Panc1 (cell line): ENCODE measurements around the gene GPR26. TPM values are rescaled to one million over a fixed set of nuclear protein-coding genes. Genes with fewer than 3 reads are reported as not detected.

ENCODE experiments used
- ATAC-seq: fragments of 200-7000 bp; cut with Tn5 transposase; 2 replicates; pipeline ENCODE4 v1.9.1; 2020; ENCODE audit warnings: mild to moderate bottlenecking, moderate library complexity
- BruUV-seq: library from RNA; stranded (reverse); fragments of 400-500 nt; replicated peaks from 2 replicates; lab custom pipeline; 2021; lab: Mats Ljungman, UMichigan
- CTCF ChIA-PET: fragments of 300-600 bp; sonication (Branson Sonifier 250); formaldehyde crosslinking; loops from one replicate; lab custom pipeline; 2022; ENCODE audit warnings: antibody characterized with exemption; lab: Charles Lee
- POLR2A ChIA-PET: fragments of 300-600 bp; sonication (Branson Sonifier 250); formaldehyde crosslinking; loops from one replicate; lab custom pipeline; 2022; ENCODE audit warnings: antibody characterized with exemption; lab: Charles Lee
- DNase-seq: peaks from one replicate; pipeline ENCODE4 v3.0.0-alpha.2; 2010; ENCODE audit warnings: low read depth, low spot score
- H3K27ac ChIP-seq: 2 replicates; pipeline ENCODE4 v1.5.1; 2011; ENCODE audit warnings: mild to moderate bottlenecking, low read length, inconsistent platforms
- H3K27me3 ChIP-seq: fragments of 200-500 bp; sonication (Bioruptor generic); 2 replicates; pipeline ENCODE4 v1.6.0; 2014; ENCODE audit warnings: low read length, inconsistent platforms; ENCODE audit not compliant: control insufficient read depth, insufficient read depth
- H3K36me3 ChIP-seq: fragments of 200-500 bp; sonication (Bioruptor generic); 2 replicates; pipeline ENCODE4 v1.5.1; 2014; ENCODE audit warnings: inconsistent platforms, mild to moderate bottlenecking, low read length, moderate library complexity; ENCODE audit not compliant: control insufficient read depth, insufficient read depth
- H3K4me1 ChIP-seq: 2 replicates; pipeline ENCODE4 v1.5.1; 2011; ENCODE audit warnings: inconsistent platforms, mild to moderate bottlenecking, low read length, moderate library complexity; ENCODE audit not compliant: control insufficient read depth, insufficient read depth
- H3K4me3 ChIP-seq, 2 experiments: 2 replicates each; pipeline ENCODE4 v1.5.1; 2011 to 2012; ENCODE audit warnings: low read depth in 2 of 2, low read length in 2 of 2, mild to moderate bottlenecking in 2 of 2, inconsistent platforms in 1 of 2, moderate library complexity in 1 of 2
- H3K9me3 ChIP-seq: fragments of 200-500 bp; sonication (Bioruptor generic); 2 replicates; pipeline ENCODE4 v1.5.1; 2014; ENCODE audit warnings: low read depth, mild to moderate bottlenecking, inconsistent platforms, low read length, moderate library complexity; ENCODE audit not compliant: control insufficient read depth, insufficient read depth
- POLR2AphosphoS5 ChIP-seq: IDR thresholded peaks from 2 replicates; pipeline ENCODE4 v1.6.1; 2012; ENCODE audit warnings: mild to moderate bottlenecking, low read depth, low read length, moderate library complexity
- REST ChIP-seq, 2 experiments: IDR thresholded peaks; 2 replicates each; pipeline ENCODE4 v1.6.1; 2011 to 2012; ENCODE audit warnings: low read depth in 2 of 2, control low read depth in 1 of 2, low read length in 1 of 2, mild to moderate bottlenecking in 1 of 2, moderate library complexity in 1 of 2; ENCODE audit not compliant: insufficient read depth in 1 of 2
- SIN3A ChIP-seq: IDR thresholded peaks from 2 replicates; pipeline ENCODE4 v1.6.1; 2012; ENCODE audit warnings: low read depth, mild to moderate bottlenecking, low read length, moderate library complexity, borderline replicate concordance; ENCODE audit not compliant: insufficient read depth
- TCF7L2 ChIP-seq: IDR thresholded peaks from 2 replicates; pipeline ENCODE4 v1.6.1; 2011; ENCODE audit warnings: mild to moderate bottlenecking, low read depth, low read length, inconsistent platforms
- in situ Hi-C: cut with HindIII; loops from 2 replicates; pipeline ENCODE4 v1.10.0; 2016; ENCODE audit warnings: low sequenced_read_pairs, low pct_unique_long_range_greater_than_20kb
- intact Hi-C: fragments of 100-400 bp; cut with micrococcal nuclease; formaldehyde crosslinking; loops from one replicate; pipeline ENCODE4 v1.10.0; 2022; ENCODE audit not compliant: unreplicated experiment
- total RNA-seq: library from RNA; stranded (reverse); gene quantifications from one replicate; pipeline ENCODE4 v1.2.1, GENCODE V29; 2021; ENCODE audit not compliant: unreplicated experiment
- TF ChIP-seq, protein P1 (sequence below): fragments of 450-650 bp; IDR thresholded peaks from 2 replicates; pipeline ENCODE4 v1.5.1; 2017; ENCODE audit warnings: mild to moderate bottlenecking

GPR26 gene
- total RNA-seq, 1 experiment from 2014 or later, result not detected

GRCh38 chr10:123682477-123682876, 16.3 kb downstream of the GPR26 start:
- Histone ChIP-seq H3K36me3 (no peaks in the 10 kb centered on the region), H3K27ac (no peak overlapping the region), H3K4me1 (no peaks in the 10 kb centered on the region), H3K4me3 (no peak overlapping the region), H3K27me3 (peaks cover 27% of the 10 kb centered on the region; the same call in 1 of the 2 replicates), H3K9me3 (no peaks in the 10 kb centered on the region)
- in situ Hi-C loops, result no loop called here
- intact Hi-C loops, result no loop called here
- no TSS peak for BruUV-seq
- no peak for ATAC-seq
- ChIA-PET CTCF (no interaction called here), POLR2A (no interaction called here)
- no peak for DNase-seq
- TF ChIP-seq POLR2AphosphoS5 (no peak), SIN3A (no peak), REST (IDR thresholded peaks at IDR 0.05; ENCODE audit: insufficient read depth in 1 of 2, low read depth in 2 of 2, low read length in 1 of 2) (no peak), TCF7L2 (no peak)
- TF ChIP-seq, protein P1, sequence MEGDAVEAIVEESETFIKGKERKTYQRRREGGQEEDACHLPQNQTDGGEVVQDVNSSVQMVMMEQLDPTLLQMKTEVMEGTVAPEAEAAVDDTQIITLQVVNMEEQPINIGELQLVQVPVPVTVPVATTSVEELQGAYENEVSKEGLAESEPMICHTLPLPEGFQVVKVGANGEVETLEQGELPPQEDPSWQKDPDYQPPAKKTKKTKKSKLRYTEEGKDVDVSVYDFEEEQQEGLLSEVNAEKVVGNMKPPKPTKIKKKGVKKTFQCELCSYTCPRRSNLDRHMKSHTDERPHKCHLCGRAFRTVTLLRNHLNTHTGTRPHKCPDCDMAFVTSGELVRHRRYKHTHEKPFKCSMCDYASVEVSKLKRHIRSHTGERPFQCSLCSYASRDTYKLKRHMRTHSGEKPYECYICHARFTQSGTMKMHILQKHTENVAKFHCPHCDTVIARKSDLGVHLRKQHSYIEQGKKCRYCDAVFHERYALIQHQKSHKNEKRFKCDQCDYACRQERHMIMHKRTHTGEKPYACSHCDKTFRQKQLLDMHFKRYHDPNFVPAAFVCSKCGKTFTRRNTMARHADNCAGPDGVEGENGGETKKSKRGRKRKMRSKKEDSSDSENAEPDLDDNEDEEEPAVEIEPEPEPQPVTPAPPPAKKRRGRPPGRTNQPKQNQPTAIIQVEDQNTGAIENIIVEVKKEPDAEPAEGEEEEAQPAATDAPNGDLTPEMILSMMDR, result no peak

DNA sequence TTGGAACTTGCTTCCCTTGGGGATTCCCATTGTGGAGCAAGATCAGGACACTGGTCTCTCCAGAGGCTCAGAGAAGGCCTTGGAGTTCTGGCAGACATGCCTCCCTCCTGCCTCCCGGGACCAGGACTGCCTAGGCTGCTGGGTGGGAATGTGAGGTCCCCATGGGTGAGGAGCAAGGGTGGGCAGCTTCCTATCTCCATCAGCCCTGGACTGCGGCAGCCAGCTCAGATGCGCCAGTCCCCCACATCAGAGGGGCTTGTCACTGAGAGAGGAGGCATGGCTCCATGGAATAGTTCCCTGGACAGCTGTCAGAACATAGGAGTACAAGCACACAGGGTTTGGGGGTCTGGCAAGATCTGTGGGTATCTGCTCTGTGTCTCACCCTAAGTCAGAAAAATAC, 17.3 kb downstream of the GPR26 start:
- Histone ChIP-seq H3K9me3 (no peaks in the 10 kb centered on the region), H3K27ac (no peak overlapping the region), H3K4me3 (no peak overlapping the region), H3K36me3 (no peaks in the 10 kb centered on the region), H3K4me1 (no peaks in the 10 kb centered on the region), H3K27me3 (peaks cover 22% of the 10 kb centered on the region; the same call in 1 of the 2 replicates)
- BruUV-seq, result no TSS peak
- in situ Hi-C loops, result no loop called here
- ChIA-PET POLR2A (no interaction called here), CTCF (no interaction called here)
- intact Hi-C loops, result no loop called here
- ATAC-seq (no peak), DNase-seq (no peak)
- no peak for TF ChIP-seq SIN3A
- TF ChIP-seq, protein P1, result no peak
- no peak for TF ChIP-seq POLR2AphosphoS5
- no peak for TF ChIP-seq REST (IDR thresholded peaks at IDR 0.05; ENCODE audit: insufficient read depth in 1 of 2, low read depth in 2 of 2, low read length in 1 of 2)
- no peak for TF ChIP-seq TCF7L2
